Neuronal stem cell (in vitro differentiated cells): ENCODE data around the gene HIPK2.
A peak's percentile ranks its signal among the peaks of the same experiment; 100 is the strongest.

Source experiments
- DNase-seq: peaks from one replicate; pipeline ENCODE4 v3.0.0-alpha.2; 2013; ENCODE audit warnings: low spot score
- H2AFZ ChIP-seq: one replicate; pipeline ENCODE4 v1.6.1; 2013; ENCODE audit warnings: mild to moderate bottlenecking, low read length, inconsistent platforms
- H2AK5ac ChIP-seq: 2 replicates; pipeline ENCODE4 v1.6.1; 2013; ENCODE audit warnings: low read depth, mild to moderate bottlenecking, inconsistent platforms, low read length, moderate library complexity, mixed read lengths
- H2BK120ac ChIP-seq: 2 replicates; pipeline ENCODE4 v1.6.1; 2013; ENCODE audit warnings: low read depth, mild to moderate bottlenecking, inconsistent platforms, low read length, moderate library complexity, mixed read lengths
- H2BK12ac ChIP-seq: one replicate; pipeline ENCODE4 v1.6.1; 2013; ENCODE audit warnings: low read length, inconsistent platforms
- H2BK15ac ChIP-seq: 2 replicates; pipeline ENCODE4 v1.6.1; 2013; ENCODE audit warnings: mild to moderate bottlenecking, low read length, inconsistent platforms, mixed read lengths
- H2BK5ac ChIP-seq: one replicate; pipeline ENCODE4 v1.6.1; 2013; ENCODE audit warnings: inconsistent platforms, mild to moderate bottlenecking, low read length, moderate library complexity
- H3K14ac ChIP-seq: one replicate; pipeline ENCODE4 v1.6.1; 2013; ENCODE audit warnings: low read length, inconsistent platforms
- H3K18ac ChIP-seq: 2 replicates; pipeline ENCODE4 v1.6.1; 2013; ENCODE audit warnings: low read length, inconsistent platforms
- H3K23ac ChIP-seq: 2 replicates; pipeline ENCODE4 v1.6.1; 2013; ENCODE audit warnings: low read depth, mild to moderate bottlenecking, mixed read lengths, low read length, inconsistent platforms; ENCODE audit not compliant: poor library complexity
- H3K27ac ChIP-seq: replicated peaks from 3 replicates; pipeline ENCODE4 v1.5.1; 2013; ENCODE audit warnings: low read length, inconsistent platforms
- H3K27me3 ChIP-seq, 3 experiments: 2 replicates each; pipeline ENCODE4 v1.6.1; 2013; ENCODE audit warnings: low read length in 3 of 3, mild to moderate bottlenecking in 2 of 3, inconsistent platforms in 1 of 3, low read depth in 1 of 3, mixed read lengths in 1 of 3, moderate library complexity in 1 of 3; ENCODE audit not compliant: control insufficient read depth in 3 of 3, insufficient read depth in 3 of 3
- H3K36me3 ChIP-seq, 2 donors: replicated peaks in 1 of 2; 2 replicates each; pipeline ENCODE4 v1.6.1; 2013; ENCODE audit warnings: low read length in 2 of 2; ENCODE audit not compliant: control insufficient read depth in 2 of 2, insufficient read depth in 2 of 2
- H3K4ac ChIP-seq: 2 replicates; pipeline ENCODE4 v1.6.1; 2013; ENCODE audit warnings: inconsistent platforms, mild to moderate bottlenecking, low read length, moderate library complexity
- H3K4me1 ChIP-seq, 2 donors: 1 replicate in 1 of 2; 2 replicates in 1 of 2; pipeline ENCODE4 v1.6.1; 2013; ENCODE audit warnings: low read length in 2 of 2, low read depth in 1 of 2; ENCODE audit not compliant: control insufficient read depth in 2 of 2, insufficient read depth in 1 of 2
- H3K4me2 ChIP-seq: one replicate; pipeline ENCODE4 v1.6.1; 2013; ENCODE audit warnings: mild to moderate bottlenecking, low read length, inconsistent platforms; ENCODE audit not compliant: insufficient read depth, poor library complexity, severe bottlenecking
- H3K4me3 ChIP-seq, 2 donors: 2 replicates each; pipeline ENCODE4 v1.5.1; 2013; ENCODE audit warnings: low read length in 2 of 2, mild to moderate bottlenecking in 2 of 2, inconsistent platforms in 1 of 2, moderate library complexity in 1 of 2
- H3K79me1 ChIP-seq: one replicate; pipeline ENCODE4 v1.6.1; 2013; ENCODE audit warnings: low read depth, mild to moderate bottlenecking, inconsistent platforms, low read length, moderate library complexity
- H3K9ac ChIP-seq: one replicate; pipeline ENCODE4 v1.6.1; 2013; ENCODE audit warnings: mild to moderate bottlenecking, low read depth, low read length, inconsistent platforms; ENCODE audit not compliant: poor library complexity
- H3K9me3 ChIP-seq, 2 donors: replicated peaks in 1 of 2; 2 replicates each; pipeline versions ENCODE3 to v1.6.1; 2013; ENCODE audit warnings: low read length in 2 of 2, mild to moderate bottlenecking in 2 of 2, inconsistent platforms in 1 of 2, low read depth in 1 of 2, mixed read lengths in 1 of 2, moderate library complexity in 1 of 2; ENCODE audit not compliant: control insufficient read depth in 2 of 2, insufficient read depth in 1 of 2
- H4K8ac ChIP-seq: one replicate; pipeline ENCODE4 v1.6.1; 2013; ENCODE audit warnings: low read depth, mild to moderate bottlenecking, inconsistent platforms, low read length, moderate library complexity
- H4K91ac ChIP-seq: one replicate; pipeline ENCODE4 v1.6.1; 2013; ENCODE audit warnings: low read length, low read depth, mild to moderate bottlenecking, inconsistent platforms; ENCODE audit not compliant: poor library complexity
- WGBS, 2 donors: extraction: QIAGEN DNeasy Blood & Tissue Kit; methylation state at CpG; one replicate each; pipeline ENCODE4 v1.1.7; 2013; ENCODE audit warnings: missing lambda C conversion rate in 2 of 2, mixed read lengths in 1 of 2; ENCODE audit not compliant: insufficient read length in 2 of 2, insufficient replicate concordance in 1 of 2; ENCODE audit errors: extremely low coverage in 2 of 2; 5-methylcytosine and 5-hydroxymethylcytosine counted together

Gene HIPK2

GRCh38 chr7:139776486-139777132 lies 1.2 kb downstream of the HIPK2 start:
- Histone ChIP-seq H3K79me1 (peaks cover 2% of the 10 kb centered on the region), H3K4ac (no peak overlapping the region), H3K27ac (no peak overlapping the region), H3K4me1 (peaks cover 5 to 7% of the 10 kb centered on the region in 2 donors), H3K23ac (no peak overlapping the region), H2BK15ac (no peak overlapping the region), H3K9ac (peak overlapping the region; percentile 85), H3K27me3 (peaks cover 0 to 8% (median 0%) of the 10 kb centered on the region in 3 experiments), H3K36me3 (peaks cover 0 to 29% of the 10 kb centered on the region in 2 donors), H2BK5ac (peak overlapping the region; percentile 69), H2BK12ac (no peak overlapping the region), H3K4me3 (peak overlapping the region; percentile 74 to 93), H3K4me2 (peak overlapping the region; percentile 79), H3K14ac (no peak overlapping the region), H2AFZ (peak overlapping the region; percentile 85), H4K91ac (no peak overlapping the region), H4K8ac (no peak overlapping the region), H2AK5ac (no peak overlapping the region), H2BK120ac (no peak overlapping the region), H3K9me3 (no peaks in the 10 kb centered on the region), H3K18ac (peak overlapping the region; percentile 81)
- no CpG with 5 or more reads among the region's 26 CpGs for WGBS, 2 donors
- peak; percentile 26 for DNase-seq

- WGBS, 2 donors, result no CpG with 5 or more reads among the region's 11 CpGs
- Histone ChIP-seq H3K4me3 (peak overlapping the region in 1 of 2 donors; percentile 74), H3K79me1 (peaks cover 2% of the 10 kb centered on the region), H3K4me2 (no peak overlapping the region), H3K27ac (no peak overlapping the region), H3K14ac (no peak overlapping the region), H2BK15ac (no peak overlapping the region), H2BK12ac (no peak overlapping the region), H3K23ac (no peak overlapping the region), H3K9me3 (no peaks in the 10 kb centered on the region), H3K27me3 (peaks cover 0 to 8% (median 0%) of the 10 kb centered on the region in 3 experiments), H2BK5ac (no peak overlapping the region), H3K4me1 (peaks cover 5 to 7% of the 10 kb centered on the region in 2 donors), H2AK5ac (no peak overlapping the region), H3K36me3 (peaks cover 0 to 34% of the 10 kb centered on the region in 2 donors), H2BK120ac (no peak overlapping the region), H4K8ac (no peak overlapping the region), H3K9ac (no peak overlapping the region), H4K91ac (no peak overlapping the region), H3K18ac (no peak overlapping the region), H2AFZ (no peak overlapping the region), H3K4ac (no peak overlapping the region)
- no peak for DNase-seq
Observed at GRCh38 chr7:139775829-139776266, 1.9 kb downstream of the HIPK2 start.

GRCh38 chr7:139774376-139774775 lies 3.4 kb downstream of the HIPK2 start:
- Histone ChIP-seq H2BK12ac (no peak overlapping the region), H3K4me2 (no peak overlapping the region), H3K36me3 (peaks cover 0 to 49% of the 10 kb centered on the region in 2 donors), H3K23ac (no peak overlapping the region), H4K8ac (no peak overlapping the region), H2BK15ac (no peak overlapping the region), H3K4me1 (peaks cover 5 to 7% of the 10 kb centered on the region in 2 donors), H2BK5ac (no peak overlapping the region), H3K9ac (no peak overlapping the region), H3K18ac (no peak overlapping the region), H2AFZ (no peak overlapping the region), H2AK5ac (no peak overlapping the region), H3K4ac (no peak overlapping the region), H4K91ac (no peak overlapping the region), H3K14ac (no peak overlapping the region), H2BK120ac (no peak overlapping the region), H3K4me3 (no peak overlapping the region), H3K79me1 (peaks cover 2% of the 10 kb centered on the region), H3K27ac (no peak overlapping the region), H3K27me3 (peaks cover 0 to 3% (median 0%) of the 10 kb centered on the region in 3 experiments), H3K9me3 (no peaks in the 10 kb centered on the region)
- no CpG with 5 or more reads among the region's 1 CpG for WGBS, 2 donors
- DNase-seq, result no peak

- WGBS, 2 donors, result no CpG with 5 or more reads among the region's 5 CpGs
- Histone ChIP-seq H3K4me1 (peaks cover 4 to 5% of the 10 kb centered on the region in 2 donors), H3K27ac (no peak overlapping the region)
Observed at GRCh38 chr7:139773371-139773770, 4.4 kb downstream of the HIPK2 start.

More at GRCh38 chr7:139773371-139773770, 4.4 kb downstream of the HIPK2 start:
- Histone ChIP-seq H3K36me3 (peaks cover 0 to 55% of the 10 kb centered on the region in 2 donors), H2BK12ac (no peak overlapping the region), H2AK5ac (no peak overlapping the region), H2BK120ac (no peak overlapping the region), H3K79me1 (peaks cover 4% of the 10 kb centered on the region), H3K14ac (no peak overlapping the region), H3K9me3 (no peaks in the 10 kb centered on the region), H2AFZ (no peak overlapping the region), H3K18ac (no peak overlapping the region), H3K4ac (no peak overlapping the region), H3K4me3 (no peak overlapping the region), H4K8ac (no peak overlapping the region), H4K91ac (no peak overlapping the region), H2BK15ac (no peak overlapping the region), H3K9ac (no peak overlapping the region), H2BK5ac (no peak overlapping the region), H3K27me3 (peaks cover 0 to 2% (median 0%) of the 10 kb centered on the region in 3 experiments), H3K4me2 (no peak overlapping the region), H3K23ac (no peak overlapping the region)
- no peak for DNase-seq
